Astrocyte of the cerebellum (primary cell): ENCODE results near the gene TBC1D7.
A peak's percentile ranks its signal among the peaks of the same experiment; 100 is the strongest.
"Not testable (repeated sequence)": the region's sequence is repeated elsewhere in the genome, so short reads cannot be mapped to it uniquely, and the experiment has no call there.

Source experiments
- DNase-seq: peaks from one replicate; pipeline ENCODE4 v3.0.0-alpha.2; 2011; ENCODE audit warnings: low read depth
- H3K4me3 ChIP-seq: 2 replicates; pipeline ENCODE4 v1.5.1; 2011; ENCODE audit warnings: mild to moderate bottlenecking, low read depth, low read length, moderate library complexity
- in situ Hi-C: cut with HindIII; loops from 2 replicates; pipeline ENCODE4 v1.10.0; 2017; ENCODE audit warnings: low sequenced_read_pairs
- TF ChIP-seq, protein P1 (sequence below): IDR thresholded peaks from 2 replicates; pipeline ENCODE4 v1.5.1; 2012; ENCODE audit warnings: low read length, low read depth, moderate library complexity, mild to moderate bottlenecking; ENCODE audit errors: missing control alignments

The TBC1D7 gene

DNA sequence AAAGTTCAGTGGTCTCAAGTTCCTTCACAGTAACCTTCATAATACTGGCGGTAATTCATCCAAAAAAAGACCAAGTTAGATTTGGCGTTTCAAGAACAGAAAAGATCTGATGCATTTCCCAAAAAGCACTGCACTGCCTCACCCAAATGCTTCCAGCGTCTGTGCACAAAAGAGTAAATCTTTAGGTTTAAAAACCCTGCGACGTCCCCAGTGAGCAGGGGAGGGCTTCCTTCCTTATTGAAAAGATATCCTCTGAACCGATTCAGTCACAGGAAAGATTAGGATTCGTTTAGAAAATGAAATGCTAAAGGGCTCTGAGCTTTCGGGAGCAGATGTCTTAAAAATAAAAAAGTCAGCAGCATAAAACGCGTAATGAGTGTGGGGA, 654 bp downstream of the TBC1D7 start:
- no peak for DNase-seq
- in situ Hi-C loops = no loop called here
- peak overlapping the region; percentile 96 for H3K4me3 ChIP-seq
- TF ChIP-seq, protein P1, sequence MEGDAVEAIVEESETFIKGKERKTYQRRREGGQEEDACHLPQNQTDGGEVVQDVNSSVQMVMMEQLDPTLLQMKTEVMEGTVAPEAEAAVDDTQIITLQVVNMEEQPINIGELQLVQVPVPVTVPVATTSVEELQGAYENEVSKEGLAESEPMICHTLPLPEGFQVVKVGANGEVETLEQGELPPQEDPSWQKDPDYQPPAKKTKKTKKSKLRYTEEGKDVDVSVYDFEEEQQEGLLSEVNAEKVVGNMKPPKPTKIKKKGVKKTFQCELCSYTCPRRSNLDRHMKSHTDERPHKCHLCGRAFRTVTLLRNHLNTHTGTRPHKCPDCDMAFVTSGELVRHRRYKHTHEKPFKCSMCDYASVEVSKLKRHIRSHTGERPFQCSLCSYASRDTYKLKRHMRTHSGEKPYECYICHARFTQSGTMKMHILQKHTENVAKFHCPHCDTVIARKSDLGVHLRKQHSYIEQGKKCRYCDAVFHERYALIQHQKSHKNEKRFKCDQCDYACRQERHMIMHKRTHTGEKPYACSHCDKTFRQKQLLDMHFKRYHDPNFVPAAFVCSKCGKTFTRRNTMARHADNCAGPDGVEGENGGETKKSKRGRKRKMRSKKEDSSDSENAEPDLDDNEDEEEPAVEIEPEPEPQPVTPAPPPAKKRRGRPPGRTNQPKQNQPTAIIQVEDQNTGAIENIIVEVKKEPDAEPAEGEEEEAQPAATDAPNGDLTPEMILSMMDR = no peak

DNA sequence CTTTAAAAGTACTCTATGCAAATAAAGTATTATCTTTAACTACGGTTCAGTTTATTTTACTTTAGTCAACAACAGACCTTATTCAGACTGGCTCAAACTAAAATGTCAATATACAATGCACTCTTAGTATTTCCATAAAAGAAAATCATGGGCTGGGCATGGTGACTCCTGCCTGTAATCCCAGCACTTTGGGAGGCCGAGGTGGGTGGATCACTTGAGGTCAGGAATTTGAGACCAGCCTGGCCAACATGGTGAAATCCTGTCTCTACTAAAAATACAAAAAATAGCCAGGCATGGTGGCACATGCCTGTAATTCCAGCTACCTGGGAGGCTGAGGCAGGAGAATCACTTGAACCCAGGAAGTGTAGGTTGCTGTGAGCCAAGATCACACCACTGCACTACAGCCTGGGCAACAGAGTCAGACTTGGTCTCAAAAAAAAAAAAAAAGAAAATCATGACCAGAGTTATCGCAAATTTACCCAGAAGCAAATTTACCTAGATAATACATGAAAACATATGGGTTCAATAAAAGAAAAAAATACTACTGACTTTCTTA, 2.2 kb downstream of the TBC1D7 start:
- DNase-seq, in situ Hi-C loops, H3K4me3 ChIP-seq: not testable (repeated sequence)

DNA sequence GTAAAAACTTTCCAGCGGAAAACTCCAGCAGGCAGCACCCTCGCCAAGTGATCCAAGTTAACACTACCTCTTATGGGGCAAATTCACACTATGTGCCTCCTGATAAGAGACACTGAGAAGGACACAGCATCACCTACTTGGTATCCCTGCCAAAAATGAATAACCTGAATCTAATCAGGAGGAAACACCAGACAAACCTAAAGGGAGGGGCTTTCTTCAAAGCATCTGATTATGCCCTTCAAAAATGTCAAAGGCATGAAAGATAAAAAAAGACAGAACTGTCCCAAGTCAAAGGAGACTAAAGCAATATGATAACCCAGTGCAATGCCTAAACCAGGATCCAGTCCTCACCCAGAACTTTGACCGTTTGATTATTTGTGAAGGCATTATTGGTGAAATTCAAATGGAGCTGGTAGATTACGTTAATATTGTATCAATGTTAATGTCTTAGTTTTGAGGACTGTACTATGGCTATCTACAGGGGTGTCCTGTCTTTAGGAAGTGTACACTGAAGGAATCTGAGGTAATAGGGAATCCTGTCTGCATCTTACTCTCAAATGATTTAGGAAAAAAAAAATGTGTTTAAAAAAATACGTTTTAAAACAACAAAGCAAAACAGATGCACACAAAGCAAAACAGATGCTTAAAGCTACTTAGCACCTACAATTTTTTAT, 8.3 kb downstream of the TBC1D7 start:
- in situ Hi-C loops = no loop called here
- no peak overlapping the region for H3K4me3 ChIP-seq
- TF ChIP-seq, protein P1 = no peak
- no peak for DNase-seq

DNA sequence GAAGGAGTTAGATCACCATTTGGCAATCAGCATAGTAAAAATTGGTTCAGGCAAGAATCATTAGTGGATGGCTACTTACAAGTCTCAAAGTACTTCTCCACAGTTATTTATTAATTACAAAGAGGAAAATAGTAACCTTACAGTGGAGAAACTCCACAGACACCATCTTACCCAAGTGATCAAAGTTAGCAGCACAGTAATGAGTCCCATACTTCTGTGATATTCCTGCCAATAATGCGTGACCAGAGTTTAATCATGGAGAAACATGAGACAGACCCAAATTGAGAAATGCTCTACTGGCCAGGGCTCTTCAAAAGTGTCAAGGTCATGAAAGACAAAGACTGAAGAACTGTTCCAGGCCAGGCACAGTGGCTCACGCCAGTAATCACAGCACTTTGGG, 9.5 kb downstream of the TBC1D7 start:
- TF ChIP-seq, protein P1 = no peak
- in situ Hi-C loops = no loop called here
- no peak for DNase-seq
- H3K4me3 ChIP-seq = no peak overlapping the region

DNA sequence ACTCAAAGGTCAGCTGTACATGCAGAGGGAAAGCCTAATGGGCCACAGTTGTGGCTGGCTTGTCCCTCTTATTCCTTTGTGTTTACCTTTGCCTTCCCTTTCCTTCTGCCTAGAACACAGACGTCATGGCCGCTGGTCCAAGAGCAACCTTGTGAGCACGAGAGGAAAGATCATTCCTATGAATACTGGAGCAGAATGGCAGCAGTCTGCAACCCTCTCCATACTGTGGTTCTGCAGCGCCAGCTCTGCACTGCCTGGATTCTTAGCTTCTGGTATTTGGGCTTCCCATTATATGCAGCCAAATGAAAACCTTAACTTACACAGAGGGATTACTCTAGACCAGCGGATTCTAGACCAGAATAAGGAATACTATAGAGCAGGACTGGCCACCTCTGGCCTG, 12.4 kb downstream of the TBC1D7 start:
- no peak for DNase-seq
- no peak overlapping the region for H3K4me3 ChIP-seq
- in situ Hi-C loops = no loop called here
- TF ChIP-seq, protein P1 = no peak

DNA sequence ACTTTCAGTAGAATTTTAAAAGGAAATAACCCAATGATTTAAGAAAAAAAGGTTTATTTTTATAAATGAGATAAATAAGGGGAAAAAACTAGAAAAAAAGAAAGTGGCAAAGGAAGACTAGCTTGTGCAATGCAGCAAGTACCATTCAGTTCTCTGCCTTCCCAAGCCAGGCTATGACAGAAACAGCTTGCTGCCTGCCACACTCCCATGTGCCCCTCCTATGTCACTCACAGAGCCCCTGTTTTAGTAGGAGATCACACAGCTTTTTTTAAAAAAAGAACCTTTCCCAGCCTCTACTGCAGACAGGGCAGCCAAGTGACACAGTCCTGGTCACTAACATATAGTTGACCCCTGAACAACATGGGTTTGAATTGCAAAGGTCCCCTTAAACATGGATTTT, 13.5 kb downstream of the TBC1D7 start:
- no peak for DNase-seq
- TF ChIP-seq, protein P1 = no peak
- in situ Hi-C loops = no loop called here
- H3K4me3 ChIP-seq = no peak overlapping the region

DNA sequence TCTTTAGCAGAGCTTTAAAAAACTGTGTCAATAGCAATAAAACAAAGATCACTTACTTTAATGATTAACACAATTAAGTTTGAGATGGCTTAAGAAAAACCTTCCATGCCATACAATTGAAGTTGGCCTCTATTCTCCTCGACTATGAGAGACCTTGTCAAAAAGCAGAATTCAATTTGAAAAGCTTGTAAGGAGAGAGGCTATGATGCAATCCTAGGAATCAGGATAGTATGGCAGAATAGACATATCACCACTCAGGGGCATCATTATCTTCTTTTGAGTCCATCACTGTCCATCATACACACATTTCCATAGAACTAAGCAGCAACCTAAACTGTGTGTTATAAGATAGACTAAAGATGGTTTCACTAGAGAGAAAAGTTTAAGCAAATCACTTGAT, 17.2 kb downstream of the TBC1D7 start:
- no peak overlapping the region for H3K4me3 ChIP-seq
- in situ Hi-C loops = no loop called here
- TF ChIP-seq, protein P1 = no peak
- DNase-seq = no peak
